ENCODE results near the gene OR6N1.

OR6N1 gene

GRCh38 chr1:158719664-158720063, 52.3 kb downstream of the OR6N1 start:
- no peak overlapping the region for H3K4me3 ChIP-seq (ENCODE audit: low read depth, low read length)
- no peak for TF ChIP-seq CTCF (IDR thresholded peaks at IDR 0.05; ENCODE audit: insufficient read depth, low read length, missing control alignments)
- DNase-seq (ENCODE audit: low read depth, low spot score): no peak
- CTCF ChIA-PET: no interaction called here
- POLR2A ChIA-PET: no interaction called here

GRCh38 chr1:158717344-158717743, 54.7 kb downstream of the OR6N1 start:
- TF ChIP-seq CTCF (IDR thresholded peaks at IDR 0.05; ENCODE audit: insufficient read depth, low read length, missing control alignments): no peak
- ChIA-PET CTCF (no interaction called here), POLR2A (no interaction called here)
- DNase-seq (ENCODE audit: low read depth, low spot score): no peak
- no peak overlapping the region for H3K4me3 ChIP-seq (ENCODE audit: low read depth, low read length)

GRCh38 chr1:158716335-158716734, 55.7 kb downstream of the OR6N1 start:
- CTCF ChIA-PET: no interaction called here
- POLR2A ChIA-PET: no interaction called here
- H3K4me3 ChIP-seq (ENCODE audit: low read depth, low read length): no peak overlapping the region
- no peak for TF ChIP-seq CTCF (IDR thresholded peaks at IDR 0.05; ENCODE audit: insufficient read depth, low read length, missing control alignments)
- no peak for DNase-seq (ENCODE audit: low read depth, low spot score)

- ChIA-PET POLR2A (no interaction called here), CTCF (no interaction called here)
- no peak for TF ChIP-seq CTCF (IDR thresholded peaks at IDR 0.05; ENCODE audit: insufficient read depth, low read length, missing control alignments)
- no peak for DNase-seq (ENCODE audit: low read depth, low spot score)
- no peak overlapping the region for H3K4me3 ChIP-seq (ENCODE audit: low read depth, low read length)
Observed at GRCh38 chr1:158714754-158715153, 57.2 kb downstream of the OR6N1 start.

All from AG04449 (cell line).